22Rv1 (cell line): Measurements from ENCODE around the gene CEBPB.

Source experiments
- CTCF ChIP-seq: fragments of 450-650 bp; IDR thresholded peaks from 2 replicates; pipeline ENCODE4 v1.5.1; 2017; ENCODE audit warnings: mild to moderate bottlenecking
- ZFX ChIP-seq: fragments of 450-650 bp; IDR thresholded peaks from 2 replicates; pipeline ENCODE4 v1.6.1; 2017; ENCODE audit warnings: antibody characterized with exemption, borderline replicate concordance

GRCh38 chr20:50189681-50190250 lies 864 bp upstream of the CEBPB start:
- TF ChIP-seq CTCF (no peak), ZFX (no peak)
